Skin epidermis (tissue), 12 donors: Measurements from ENCODE around the gene SPEM1.

Experiments
- H3K27ac ChIP-seq, 21 experiments: fragments of 200-600 bp; sonication (generic) in 11 of 21; one replicate each; pipeline ENCODE4 v1.5.0; 2020; ENCODE audit warnings: mild to moderate bottlenecking in 3 of 21, inconsistent platforms in 2 of 21, moderate library complexity in 2 of 21
- H3K4me3 ChIP-seq, 7 experiments: fragments of 200-600 bp; sonication (generic) in 2 of 7; one replicate each; pipeline ENCODE4 v1.5.0; 2020; ENCODE audit warnings: inconsistent platforms in 2 of 7, mild to moderate bottlenecking in 2 of 7, moderate library complexity in 1 of 7

Gene SPEM1, protein sequence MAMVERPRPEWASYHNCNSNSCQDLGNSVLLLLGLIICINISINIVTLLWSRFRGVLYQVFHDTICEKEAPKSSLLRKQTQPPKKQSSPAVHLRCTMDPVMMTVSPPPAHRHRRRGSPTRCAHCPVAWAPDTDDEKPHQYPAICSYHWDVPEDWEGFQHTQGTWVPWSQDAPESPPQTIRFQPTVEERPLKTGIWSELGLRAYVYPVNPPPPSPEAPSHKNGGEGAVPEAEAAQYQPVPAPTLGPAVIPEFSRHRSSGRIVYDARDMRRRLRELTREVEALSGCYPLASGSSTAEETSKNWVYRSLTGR

DNA sequence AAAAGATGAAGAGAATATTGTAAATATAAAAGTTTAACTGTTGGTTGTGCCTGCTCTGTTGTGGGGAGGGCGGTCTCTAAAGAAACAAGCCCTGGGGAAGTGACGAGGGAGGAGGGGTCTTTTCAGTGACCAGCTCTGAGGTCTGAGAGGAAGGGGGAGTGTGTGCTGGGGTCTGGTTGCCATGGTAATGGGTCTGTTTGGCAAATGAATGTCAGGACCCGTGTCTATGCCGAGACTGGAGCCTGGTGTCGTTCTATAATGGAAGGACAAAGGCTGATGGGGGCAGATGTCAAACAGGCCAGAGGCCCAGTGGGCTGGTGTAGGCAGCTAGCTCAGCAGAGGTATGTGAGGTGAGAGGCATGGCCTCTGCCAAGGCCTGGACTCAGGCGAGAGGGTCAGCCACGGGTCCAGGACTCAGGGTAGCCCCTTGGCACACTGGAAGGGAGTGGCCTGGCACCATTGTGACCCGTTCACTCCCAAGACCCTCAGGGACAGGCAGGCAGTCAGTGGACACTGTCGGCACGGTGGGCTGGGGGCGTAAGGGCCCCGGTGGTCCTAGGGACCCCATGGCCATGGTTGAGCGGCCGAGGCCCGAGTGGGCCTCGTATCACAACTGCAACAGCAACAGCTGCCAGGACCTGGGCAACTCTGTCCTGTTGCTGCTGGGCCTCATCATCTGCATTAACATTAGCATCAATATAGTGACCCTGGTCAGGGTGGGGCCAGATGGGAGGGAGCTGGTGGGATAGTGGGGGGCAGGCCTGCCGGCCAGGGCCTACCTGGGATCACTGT, at the start of gene SPEM1:
Gene SPEM1 (plus strand): TSS at position 506 of the 792 bp plus-strand sequence. CDS start 61 bp downstream, at position 567.
- Histone ChIP-seq H3K27ac (no peak within 1 kb of the TSS), H3K4me3 (no peak within 1 kb of the TSS)

GRCh38 chr17:7370853-7371252, 49.3 kb upstream of the SPEM1 start:
- H3K4me3 ChIP-seq = no peak overlapping the region

GRCh38 chr17:7374353-7374752, 45.8 kb upstream of the SPEM1 start:
- H3K27ac ChIP-seq = no peak overlapping the region
- H3K4me3 ChIP-seq = no peak overlapping the region

More at GRCh38 chr17:7370853-7371252, 49.3 kb upstream of the SPEM1 start:
- no peak overlapping the region for H3K27ac ChIP-seq

- no peak overlapping the region for H3K4me3 ChIP-seq
These were observed 41.0 kb upstream of the SPEM1 start for GRCh38 chr17:7379134-7379533.

DNA sequence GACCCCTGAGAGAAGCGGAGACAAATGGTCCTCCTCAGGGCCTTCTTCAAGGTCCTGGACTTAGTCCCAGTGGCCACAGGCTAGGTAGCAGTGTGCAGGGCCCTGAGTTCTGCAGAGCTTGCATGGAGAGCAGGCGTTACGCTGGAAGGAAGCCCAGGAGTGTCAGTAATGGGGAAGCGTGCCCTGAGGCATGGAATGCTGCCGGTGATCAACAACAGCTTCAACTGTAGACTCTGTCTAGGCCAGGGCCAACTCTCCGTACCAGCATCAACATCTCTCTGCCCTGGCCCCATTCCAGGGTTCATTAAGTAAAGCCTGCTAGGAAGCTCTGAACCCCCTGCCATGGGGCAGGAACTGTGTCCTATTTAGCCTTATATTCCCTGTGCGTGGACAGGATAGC, 39.8 kb upstream of the SPEM1 start:
- Histone ChIP-seq H3K27ac (peak overlapping the region in 16 of 21 experiments; percentile 6 to 85 (median 76)), H3K4me3 (peak overlapping the region; percentile 36 to 55 (median 41))

More at GRCh38 chr17:7379134-7379533, 41.0 kb upstream of the SPEM1 start:
- H3K27ac ChIP-seq = no peak overlapping the region

DNA sequence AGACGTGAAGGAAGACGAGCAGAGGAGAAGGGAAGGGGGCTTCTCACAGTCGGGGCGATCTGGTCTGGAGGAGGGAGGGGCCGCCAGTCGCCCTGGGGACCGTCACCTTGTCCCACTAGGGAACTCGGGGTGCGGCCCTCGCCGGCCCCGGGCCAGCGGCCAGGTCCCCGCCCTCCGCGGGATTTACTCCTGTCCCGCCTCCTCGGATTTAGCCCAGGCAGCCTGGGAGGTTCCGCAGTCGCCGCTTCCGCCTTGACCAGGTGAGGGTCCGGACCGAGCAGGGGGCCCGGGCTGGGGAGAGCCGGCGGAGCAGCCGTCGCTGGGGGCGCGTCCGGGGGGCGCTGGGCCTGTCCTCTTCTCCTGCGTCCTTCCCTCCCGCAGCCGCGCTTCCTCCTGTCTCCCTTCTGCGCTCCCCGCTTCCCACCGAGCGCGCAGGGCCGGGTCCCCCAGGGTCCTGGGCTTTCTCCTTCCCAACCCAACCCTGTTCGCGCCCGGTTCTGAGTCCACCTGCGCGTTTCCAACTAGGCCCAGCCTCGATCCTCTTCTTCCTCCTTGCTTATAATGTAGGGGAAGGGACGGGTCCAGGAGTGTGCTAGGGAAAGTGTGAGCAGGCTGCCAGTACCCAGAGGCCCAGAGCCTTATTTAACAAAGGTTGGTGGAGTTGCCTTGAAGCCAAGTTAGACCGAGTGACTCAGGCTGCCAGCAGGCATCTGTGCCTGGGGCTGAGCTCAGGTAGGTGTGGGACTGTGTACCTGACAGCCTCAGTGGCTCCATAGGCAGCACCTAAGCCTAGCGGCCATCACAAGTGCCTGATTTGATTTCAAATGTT, 39.1 kb upstream of the SPEM1 start, which contains the start of gene TNK1:
Gene TNK1 (plus strand): TSS at position 235 of the 829 bp plus-strand sequence. CDS start 1,838 bp downstream, outside the sequence.
- H3K4me3 ChIP-seq = peak within 1 kb of the TSS; percentile 36 to 55 (median 41)
- peak within 1 kb of the TSS in 20 of 21 experiments; percentile 5 to 85 (median 72) for H3K27ac ChIP-seq

GRCh38 chr17:7382901-7383300, 37.2 kb upstream of the SPEM1 start:
- Histone ChIP-seq H3K27ac (peak overlapping the region in 1 of 21 experiments; percentile 54), H3K4me3 (no peak overlapping the region)

GRCh38 chr17:7383371-7383741, 36.8 kb upstream of the SPEM1 start:
- Histone ChIP-seq H3K4me3 (peak overlapping the region in 2 of 7 experiments; percentile 27 to 36), H3K27ac (peak overlapping the region in 4 of 21 experiments; percentile 28 to 60 (median 46))

GRCh38 chr17:7383742-7384488, 36.2 kb upstream of the SPEM1 start:
- peak overlapping the region; percentile 7 to 36 (median 27) for H3K4me3 ChIP-seq
- H3K27ac ChIP-seq = peak overlapping the region in 11 of 21 experiments; percentile 1 to 76 (median 49)

DNA sequence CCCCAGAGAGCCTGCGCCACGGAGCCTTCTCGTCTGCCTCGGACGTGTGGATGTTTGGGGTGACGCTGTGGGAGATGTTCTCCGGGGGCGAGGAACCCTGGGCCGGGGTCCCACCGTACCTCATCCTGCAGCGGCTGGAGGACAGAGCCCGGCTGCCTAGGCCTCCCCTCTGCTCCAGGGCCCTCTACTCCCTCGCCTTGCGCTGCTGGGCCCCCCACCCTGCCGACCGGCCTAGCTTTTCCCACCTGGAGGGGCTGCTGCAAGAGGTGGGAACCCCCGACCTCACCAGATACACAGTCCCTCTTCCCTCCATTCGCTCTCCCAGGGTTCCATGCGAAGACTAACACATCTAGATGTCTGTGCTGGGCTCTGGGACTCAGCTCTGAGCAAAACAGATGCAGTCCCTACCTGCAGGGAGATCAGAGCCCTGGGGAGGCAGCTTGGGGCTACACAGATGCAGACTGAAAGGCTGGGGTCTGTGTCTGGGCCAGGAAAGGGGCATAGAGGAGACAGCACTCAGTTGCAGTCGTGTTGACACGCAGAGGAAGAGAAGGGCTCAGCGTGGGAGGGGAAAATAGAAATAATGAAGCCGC, 35.5 kb upstream of the SPEM1 start:
- H3K4me3 ChIP-seq = peak overlapping the region; percentile 7 to 36 (median 27)
- peak overlapping the region in 9 of 21 experiments; percentile 1 to 76 (median 49) for H3K27ac ChIP-seq

GRCh38 chr17:7388856-7389255, 31.3 kb upstream of the SPEM1 start:
- H3K4me3 ChIP-seq = no peak overlapping the region
- no peak overlapping the region for H3K27ac ChIP-seq

DNA sequence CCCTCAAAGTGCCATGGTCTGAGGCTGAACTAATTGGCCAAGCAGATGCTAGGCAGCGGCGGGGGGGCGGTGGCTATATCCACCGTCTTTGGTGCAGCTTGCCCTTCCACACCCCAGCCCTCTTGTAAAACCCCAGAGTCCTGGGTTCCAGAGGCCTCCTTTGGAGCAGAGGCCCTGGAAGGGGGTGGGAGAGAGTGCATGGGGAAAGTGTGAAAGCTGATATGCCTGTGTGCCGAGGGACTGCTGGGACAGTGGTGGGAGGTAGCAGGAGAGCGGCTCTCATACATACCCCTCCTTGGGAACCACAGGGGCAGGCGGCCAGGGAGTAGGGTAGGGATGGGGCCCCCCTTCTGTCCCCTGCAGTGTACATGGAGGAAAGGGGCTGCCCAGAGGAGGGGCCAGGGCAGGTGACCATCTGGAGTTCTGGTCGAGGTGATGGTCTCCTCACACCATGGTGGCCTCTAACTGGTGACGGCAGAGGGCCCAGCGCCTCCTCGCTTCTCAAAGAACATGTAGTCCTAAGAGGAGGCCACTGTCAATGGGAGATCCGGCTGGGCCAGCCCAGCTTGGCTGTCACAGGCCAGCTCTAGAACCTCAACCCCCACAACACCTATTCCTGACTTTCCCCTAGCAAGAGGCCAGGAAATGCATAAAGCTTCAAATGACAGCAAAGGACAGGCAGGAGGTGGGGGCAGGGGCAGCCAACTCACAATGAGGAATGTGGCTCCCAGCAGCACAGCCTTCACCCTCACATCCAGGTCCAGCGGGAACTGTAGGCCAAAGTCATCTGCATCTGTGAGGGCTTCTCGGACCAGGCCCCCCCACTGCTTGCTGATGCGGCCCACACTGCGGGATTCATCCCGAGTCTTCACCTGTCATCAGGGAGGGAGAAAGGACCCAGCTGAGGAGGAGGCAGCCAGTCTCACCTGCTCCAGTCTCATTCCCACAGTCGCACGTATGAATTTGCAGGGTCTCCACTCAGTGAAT, 29.9 kb upstream of the SPEM1 start:
- no peak overlapping the region for H3K27ac ChIP-seq

GRCh38 chr17:7391307-7391706, 28.8 kb upstream of the SPEM1 start:
- H3K27ac ChIP-seq = peak overlapping the region in 1 of 21 experiments; percentile 5
- H3K4me3 ChIP-seq = no peak overlapping the region

More for the DNA sequence above, 29.9 kb upstream of the SPEM1 start:
- H3K4me3 ChIP-seq = no peak overlapping the region

DNA sequence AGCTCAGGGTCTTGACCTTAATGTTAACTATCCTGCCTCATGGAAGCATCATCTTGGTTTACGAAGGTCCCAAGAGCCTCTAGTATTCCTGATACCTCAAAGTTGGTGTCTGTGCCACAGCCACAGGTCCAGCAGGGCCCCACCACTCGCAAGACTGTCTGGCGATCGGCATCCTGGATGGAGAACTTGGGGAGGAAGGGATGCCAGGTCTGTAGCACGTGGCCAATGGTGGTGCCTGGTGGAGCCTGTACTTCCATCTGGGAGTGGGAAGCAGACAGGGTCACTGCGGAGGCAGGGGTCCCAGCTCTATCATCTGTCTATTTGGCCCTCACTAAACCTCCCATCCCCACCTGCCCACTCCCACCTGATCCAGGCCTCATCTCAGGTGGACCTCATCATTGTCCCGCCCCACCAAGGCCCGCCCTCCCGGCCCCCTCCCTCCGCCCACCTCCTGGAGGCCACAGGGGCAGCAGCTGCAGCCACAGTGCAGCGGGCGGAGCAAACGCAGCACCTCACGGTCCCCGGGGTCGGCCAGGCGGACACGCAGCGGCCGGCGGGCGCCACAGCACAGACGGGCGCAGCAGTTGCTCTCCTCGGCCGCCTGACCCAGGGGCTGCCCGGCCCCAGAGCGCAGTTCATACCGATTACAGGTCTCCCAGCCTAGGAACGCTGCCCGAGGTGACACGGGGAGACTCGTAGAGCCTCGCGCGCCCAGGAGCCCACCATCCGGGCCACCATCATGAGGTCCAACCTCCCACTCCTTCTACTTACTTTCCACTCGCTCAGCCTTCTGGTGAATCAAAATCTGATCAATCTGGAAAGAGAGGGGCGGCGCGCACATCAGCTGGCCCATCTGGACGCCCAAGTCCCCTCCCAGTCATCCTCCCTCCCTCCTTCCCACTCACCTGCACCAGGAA, 27.2 kb upstream of the SPEM1 start:
- Histone ChIP-seq H3K4me3 (peak overlapping the region; percentile 59 to 90 (median 65)), H3K27ac (peak overlapping the region in 19 of 21 experiments; percentile 76 to 97 (median 90))

DNA sequence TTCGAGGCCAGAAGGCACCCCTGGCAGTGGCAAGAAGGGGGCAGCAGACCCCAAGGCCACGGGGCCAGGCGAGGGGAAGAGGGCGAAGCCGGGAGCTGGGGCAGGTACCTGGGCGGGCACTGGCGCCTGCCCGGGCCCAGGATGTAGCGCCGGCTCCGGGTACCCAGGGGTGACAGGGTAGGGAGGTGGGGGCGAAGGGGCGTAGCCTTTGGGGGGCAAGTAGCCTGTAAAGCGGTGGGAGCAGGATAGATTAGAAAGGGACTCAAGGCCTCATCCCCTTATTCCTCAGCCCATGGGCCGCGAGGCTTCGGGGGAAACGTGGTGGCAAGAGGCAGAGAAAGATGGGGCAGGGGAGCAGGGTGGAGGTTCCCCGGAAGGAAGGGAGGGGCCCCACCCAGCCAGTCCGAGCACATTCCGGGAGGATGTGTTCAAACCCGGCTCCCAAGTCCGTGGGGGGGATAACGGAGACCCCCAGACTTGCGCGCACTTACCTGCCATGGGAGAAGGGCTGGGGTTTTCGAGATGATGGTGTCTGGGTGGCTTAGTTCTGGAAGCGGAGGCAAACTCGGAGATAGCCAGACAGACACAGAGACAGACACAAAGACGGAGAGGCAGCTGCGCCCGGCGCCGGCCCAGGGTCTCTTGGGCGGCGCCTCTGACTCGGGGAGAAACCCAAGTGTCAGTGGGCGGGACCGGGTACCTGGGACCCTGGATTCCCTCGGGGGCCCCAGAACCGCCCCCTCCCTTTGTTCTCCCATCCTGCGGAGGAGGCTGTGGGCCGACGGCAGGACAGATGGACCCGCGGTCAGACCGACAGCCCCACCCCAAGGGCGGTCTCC, 26.3 kb upstream of the SPEM1 start:
- Histone ChIP-seq H3K27ac (peak overlapping the region; percentile 76 to 97 (median 90)), H3K4me3 (peak overlapping the region; percentile 59 to 90 (median 65))
